H1 (cell line): ENCODE results near the gene CALML4. TPM values are rescaled to one million over a fixed set of nuclear protein-coding genes. Genes with fewer than 3 reads are reported as not detected.

Experiments
- CTCF ChIA-PET: fragments of 300-600 bp; sonication (Branson Sonifier 250); formaldehyde crosslinking; loops from one replicate; lab custom pipeline; 2021; ENCODE audit not compliant: partially characterized antibody; lab: Charles Lee
- POLR2A ChIA-PET: fragments of 300-600 bp; sonication (Branson Sonifier 250); formaldehyde crosslinking; loops from one replicate; lab custom pipeline; 2021; ENCODE audit warnings: inconsistent platforms; ENCODE audit not compliant: partially characterized antibody; lab: Charles Lee
- DNase-seq, 2 experiments: peaks; one replicate each; pipeline versions ENCODE4 v3.0.0 to v3.0.0-alpha.2; 2010 to 2022; ENCODE audit warnings: low spot score in 2 of 2, low read depth in 1 of 2, mixed read lengths in 1 of 2
- FAIRE-seq: peaks from 2 replicates; lab custom pipeline; 2011; peaks lifted over from hg19 to GRCh38; lab: Jason Lieb, UNC
- H2AFZ ChIP-seq: 2 replicates; pipeline ENCODE4 v1.8.1; 2012; ENCODE audit warnings: low read length, inconsistent platforms
- H2AK5ac ChIP-seq: 2 replicates; pipeline ENCODE4 v1.6.1; 2013; ENCODE audit warnings: low read depth, low read length
- H2BK120ac ChIP-seq: replicated peaks from 2 replicates; pipeline ENCODE3; 2013; ENCODE audit warnings: low read depth, low read length, inconsistent platforms
- H2BK12ac ChIP-seq: 2 replicates; pipeline ENCODE4 v1.6.1; 2013; ENCODE audit warnings: low read depth, low read length
- H2BK15ac ChIP-seq: 2 replicates; pipeline ENCODE4 v1.6.1; 2013; ENCODE audit warnings: low read length
- H2BK20ac ChIP-seq: 2 replicates; pipeline ENCODE4 v1.6.1; 2013; ENCODE audit warnings: low read length
- H2BK5ac ChIP-seq: 2 replicates; pipeline ENCODE4 v1.6.1; 2013; ENCODE audit warnings: low read depth, low read length
- H3K14ac ChIP-seq: 2 replicates; pipeline ENCODE4 v1.6.1; 2013; ENCODE audit warnings: inconsistent platforms; ENCODE audit not compliant: insufficient read length
- H3K18ac ChIP-seq: 2 replicates; pipeline ENCODE4 v1.6.1; 2013; ENCODE audit warnings: low read length; ENCODE audit errors: extremely low read depth
- H3K23ac ChIP-seq: 2 replicates; pipeline ENCODE4 v1.6.1; 2013; ENCODE audit warnings: inconsistent platforms; ENCODE audit not compliant: insufficient read length
- H3K23me2 ChIP-seq: 2 replicates; pipeline ENCODE4 v1.6.1; 2013; ENCODE audit warnings: low read depth, low read length
- H3K27ac ChIP-seq: 2 replicates; pipeline ENCODE4 v1.6.1; 2011; ENCODE audit warnings: low read depth, low read length, inconsistent platforms
- H3K27me3 ChIP-seq, 4 experiments: replicated peaks in 1 of 4; 1 replicate in 1 of 4; 2 replicates in 3 of 4; pipeline versions ENCODE4 v1.6.1 to v1.8.1; 2011 to 2013; ENCODE audit warnings: low read length in 3 of 4, mild to moderate bottlenecking in 3 of 4, inconsistent platforms in 2 of 4, mixed read lengths in 2 of 4, moderate library complexity in 1 of 4; ENCODE audit not compliant: control insufficient read depth in 3 of 4, insufficient read depth in 3 of 4; ENCODE audit errors: extremely low read depth in 1 of 4
- H3K36me3 ChIP-seq, 4 experiments: 2 replicates each; pipeline versions ENCODE4 v1.6.1 to v1.8.1; 2011 to 2013; ENCODE audit warnings: mild to moderate bottlenecking in 4 of 4, low read length in 3 of 4, moderate library complexity in 2 of 4, control low read depth in 1 of 4, inconsistent platforms in 1 of 4; ENCODE audit not compliant: insufficient read depth in 4 of 4, control insufficient read depth in 2 of 4
- H3K4ac ChIP-seq: replicated peaks from 2 replicates; pipeline ENCODE3; 2013; ENCODE audit warnings: low read length, low read depth, mixed read lengths, inconsistent platforms; ENCODE audit not compliant: insufficient read length
- H3K4me1 ChIP-seq, 4 experiments: replicated peaks in 1 of 4; 1 replicate in 1 of 4; 2 replicates in 3 of 4; pipeline versions ENCODE4 v1.6.1 to v1.8.1; 2011 to 2013; ENCODE audit warnings: low read length in 3 of 4, inconsistent platforms in 2 of 4, mixed read lengths in 1 of 4; ENCODE audit not compliant: insufficient read depth in 4 of 4, control insufficient read depth in 3 of 4
- H3K4me2 ChIP-seq, 2 experiments: 2 replicates each; pipeline versions ENCODE4 v1.6.1 to v1.8.1; 2011 to 2013; ENCODE audit warnings: low read depth in 2 of 2, low read length in 2 of 2, control low read depth in 1 of 2, inconsistent platforms in 1 of 2, mild to moderate bottlenecking in 1 of 2; ENCODE audit not compliant: insufficient read depth in 1 of 2
- H3K4me3 ChIP-seq, 4 experiments: fragments of 200-600, 300-600 bp in 1 of 4; sonication (generic), shearing (Covaris generic), sonication (Bioruptor Twin) in 1 of 4; 2 replicates each; pipeline versions ENCODE4 v1.5.1 to v1.8.1; 2011 to 2016; ENCODE audit warnings: low read length in 4 of 4, low read depth in 3 of 4, control low read depth in 2 of 4, inconsistent platforms in 2 of 4, mild to moderate bottlenecking in 2 of 4, mixed read lengths in 1 of 4, moderate library complexity in 1 of 4; ENCODE audit not compliant: insufficient read depth in 2 of 4; ENCODE audit errors: extremely low read depth in 1 of 4
- H3K56ac ChIP-seq: replicated peaks from 2 replicates; pipeline ENCODE3; 2013; ENCODE audit warnings: low read depth, mild to moderate bottlenecking, mixed read lengths, low read length, inconsistent platforms; ENCODE audit not compliant: insufficient read length
- H3K79me1 ChIP-seq: 2 replicates; pipeline ENCODE4 v1.6.1; 2013; ENCODE audit warnings: low read depth, low read length, control low read depth
- H3K79me2 ChIP-seq, 2 experiments: 2 replicates each; pipeline versions ENCODE4 v1.6.1 to v1.8.1; 2012 to 2013; ENCODE audit warnings: low read length in 2 of 2, mild to moderate bottlenecking in 2 of 2, inconsistent platforms in 1 of 2; ENCODE audit not compliant: insufficient read depth in 2 of 2, control insufficient read depth in 1 of 2
- H3K9ac ChIP-seq, 4 experiments: replicated peaks in 1 of 4; 1 replicate in 1 of 4; 2 replicates in 3 of 4; pipeline versions ENCODE4 v1.6.1 to v1.8.1; 2011 to 2013; ENCODE audit warnings: low read depth in 3 of 4, low read length in 3 of 4, control low read depth in 2 of 4, mild to moderate bottlenecking in 2 of 4, moderate library complexity in 2 of 4, inconsistent platforms in 1 of 4; ENCODE audit errors: extremely low read depth in 1 of 4
- H3K9me3 ChIP-seq, 2 experiments: 2 replicates each; pipeline versions ENCODE4 v1.6.1 to v1.8.1; 2012 to 2013; ENCODE audit warnings: mild to moderate bottlenecking in 2 of 2, moderate library complexity in 2 of 2, control low read depth in 1 of 2, inconsistent platforms in 1 of 2, low read depth in 1 of 2, low read length in 1 of 2, mixed read lengths in 1 of 2; ENCODE audit not compliant: insufficient read depth in 2 of 2
- H4K20me1 ChIP-seq, 2 experiments: replicated peaks in 1 of 2; 2 replicates each; pipeline versions ENCODE3 to v1.8.1; 2011 to 2013; ENCODE audit warnings: inconsistent platforms in 2 of 2, low read length in 2 of 2, mild to moderate bottlenecking in 1 of 2; ENCODE audit not compliant: insufficient read depth in 2 of 2, control insufficient read depth in 1 of 2
- H4K5ac ChIP-seq: 2 replicates; pipeline ENCODE4 v1.6.1; 2013; ENCODE audit warnings: low read length, low read depth, mixed read lengths, inconsistent platforms; ENCODE audit not compliant: insufficient read length
- H4K8ac ChIP-seq: 2 replicates; pipeline ENCODE4 v1.8.0; 2013; ENCODE audit warnings: mild to moderate bottlenecking, moderate library complexity, low read length, inconsistent platforms; ENCODE audit not compliant: insufficient read depth; ENCODE audit errors: extremely low read depth
- H4K91ac ChIP-seq: replicated peaks from 2 replicates; pipeline ENCODE3; 2013; ENCODE audit warnings: low read length, mixed read lengths, inconsistent platforms; ENCODE audit not compliant: insufficient read length
- CBX8 ChIP-seq: fragments of 300-800, 300-1000 bp; sonication (generic); IDR thresholded peaks from 2 replicates; pipeline ENCODE4 v1.7.1; 2016; ENCODE audit warnings: low read depth, low read length, borderline replicate concordance
- CHD1 ChIP-seq: IDR thresholded peaks from 2 replicates; pipeline ENCODE4 v1.6.1; 2012; ENCODE audit warnings: low read depth, low read length, improper control_type of control experiment
- CREB1 ChIP-seq: IDR thresholded peaks from 2 replicates; pipeline ENCODE4 v1.6.1; 2012; ENCODE audit warnings: inconsistent platforms
- EP300 ChIP-seq, 2 experiments: IDR thresholded peaks; 1 replicate in 1 of 2; 2 replicates in 1 of 2; pipeline ENCODE4 v1.6.1; 2011 to 2012; ENCODE audit warnings: low read depth in 2 of 2, low read length in 2 of 2, mild to moderate bottlenecking in 2 of 2, borderline replicate concordance in 1 of 2, inconsistent platforms in 1 of 2, moderate library complexity in 1 of 2
- KDM5A ChIP-seq: fragments of 200-600 bp; IDR thresholded peaks from 2 replicates; pipeline ENCODE4 v1.7.1; 2012; ENCODE audit warnings: mild to moderate bottlenecking, low read length, inconsistent platforms, mixed read lengths
- RAD21 ChIP-seq, 2 experiments: IDR thresholded peaks in 1 of 2; conservative IDR thresholded peaks in 1 of 2; 2 replicates each; pipeline ENCODE4 v1.6.1; 2011; ENCODE audit warnings: low read depth in 2 of 2, low read length in 2 of 2, improper control_type of control experiment in 1 of 2, inconsistent platforms in 1 of 2, mild to moderate bottlenecking in 1 of 2, moderate library complexity in 1 of 2
- SP1 ChIP-seq: IDR thresholded peaks from 2 replicates; pipeline ENCODE4 v1.6.1; 2011; ENCODE audit warnings: low read depth, low read length
- SUZ12 ChIP-seq: fragments of 200-600 bp; sonication (generic); IDR thresholded peaks from 2 replicates; pipeline ENCODE4 v1.6.1; 2012; ENCODE audit warnings: mild to moderate bottlenecking, inconsistent platforms, low read length, moderate library complexity, mixed read lengths
- TAF1 ChIP-seq: IDR thresholded peaks from 2 replicates; pipeline ENCODE4 v1.6.1; 2011; ENCODE audit warnings: mild to moderate bottlenecking, low read depth, low read length
- WGBS, 2 experiments: shearing (Covaris generic) in 1 of 2; methylation state at CpG; one replicate each; pipeline versions ENCODE4 v1.1.6 to v1.1.7; 2013 to 2015; ENCODE audit warnings: low lambda C conversion rate in 2 of 2, mixed read lengths in 2 of 2, inconsistent platforms in 1 of 2, low coverage in 1 of 2, missing lambda C conversion rate in 1 of 2; ENCODE audit not compliant: insufficient replicate concordance in 2 of 2, insufficient coverage in 1 of 2, insufficient read length in 1 of 2; ENCODE audit errors: extremely low coverage in 1 of 2, missing lambda C conversion rate in 1 of 2; 5-methylcytosine and 5-hydroxymethylcytosine counted together
- polyA plus RNA-seq, 7 experiments: library from polyadenylated mRNA; depleted of rRNA in 3 of 7; stranded (reverse) in 5 of 7; unstranded in 2 of 7; fragments of >200 nt in 5 of 7; fragments of 200-250 nt in 2 of 7; gene quantifications; 1 replicate in 5 of 7; 2 replicates in 1 of 7; 4 replicates in 1 of 7; pipeline versions ENCODE4 v1.2.1 to v1.2.3, GENCODE V29; 2011 to 2013; ENCODE audit warnings: missing spikeins in 2 of 7, mixed read lengths in 2 of 7
- total RNA-seq: library from RNA; stranded (reverse); fragmentation: NEBNext Ultra II Directional; extraction: Animal tissue kit (Norgen Biotek cat#: 25700); gene quantifications from 2 replicates; pipeline ENCODE4 v1.2.1, GENCODE V29; 2021

Gene CALML4
- total and polyA plus RNA-seq, 2 of the 8 experiments (the other 6 are each of a cell fraction or from before 2014, with no cell fraction given): 3.8 to 12.5 TPM

GRCh38 chr15:68173119-68173518 lies 32.0 kb downstream of the CALML4 start:
- H3K27ac ChIP-seq: no peak overlapping the region
- H2BK120ac ChIP-seq: no peak overlapping the region
- no peak overlapping the region for H3K4me3 ChIP-seq
- no peak overlapping the region for H3K14ac ChIP-seq
- no peak overlapping the region for H2BK15ac ChIP-seq
- no peak for FAIRE-seq
- POLR2A ChIA-PET: interaction anchor here (0.7 to 1.2 kb wide), 2 partner anchors 10 to 68 kb away, joined by 3 read pairs; no protein-coding TSS in a partner anchor
- H4K5ac ChIP-seq: no peak overlapping the region
- H3K56ac ChIP-seq: no peak overlapping the region
- H2BK12ac ChIP-seq: no peak overlapping the region
- H2BK5ac ChIP-seq: no peak overlapping the region
- H3K79me2 ChIP-seq: no peaks in the 10 kb centered on the region
- H3K79me1 ChIP-seq: no peaks in the 10 kb centered on the region
- H2AK5ac ChIP-seq: no peak overlapping the region
- no peaks in the 10 kb centered on the region for H3K4me1 ChIP-seq
- no peak for TF ChIP-seq RAD21 (IDR thresholded peaks at IDR 0.05 in 1 of 2, conservative IDR thresholded peaks at IDR 0.05 in 1 of 2; ENCODE audit: low read depth in 2 of 2, low read length in 2 of 2)
- no peak for TF ChIP-seq TAF1
- no peak for TF ChIP-seq SP1
- TF ChIP-seq CBX8: no peak
- TF ChIP-seq EP300 (IDR thresholded peaks at IDR 0.05; ENCODE audit: borderline replicate concordance in 1 of 2, low read depth in 2 of 2, low read length in 2 of 2): no peak
- TF ChIP-seq CHD1: no peak
- TF ChIP-seq KDM5A: no peak
- TF ChIP-seq SUZ12: no peak
- TF ChIP-seq CREB1: no peak
- TF ChIP-seq, all 59 proteins: peak for 0
- Histone ChIP-seq H3K9me3 (no peaks in the 10 kb centered on the region), H4K91ac (no peak overlapping the region), H3K4ac (no peak overlapping the region), H3K23me2 (no peaks in the 10 kb centered on the region), H3K36me3 (peaks cover 2 to 25% (median 9%) of the 10 kb centered on the region in 4 experiments; a peak in 7 of 8 replicates), H3K18ac (no peak overlapping the region), H2BK20ac (no peak overlapping the region), H4K20me1 (no peaks in the 10 kb centered on the region), H3K4me2 (no peak overlapping the region), H2AFZ (no peak overlapping the region), H3K9ac (no peak overlapping the region), H3K23ac (no peak overlapping the region), H3K27me3 (no peaks in the 10 kb centered on the region), H4K8ac (no peak overlapping the region)
- no peak for DNase-seq
- WGBS, 2 experiments: 89% methylated on average over 4 of the region's 4 CpGs; no CpG with 5 or more reads in 1 of the 2 experiments
- CTCF ChIA-PET: no interaction called here
